ENCODE results near the gene PHF11. TPM values are rescaled to one million over a fixed set of nuclear protein-coding genes. Genes with fewer than 3 reads are reported as not detected.

PHF11 gene
- polyA plus RNA-seq, 1 donor (not counting 4 experiments of a cell fraction or from before 2014, with no cell fraction given), result 32.9 TPM

DNA sequence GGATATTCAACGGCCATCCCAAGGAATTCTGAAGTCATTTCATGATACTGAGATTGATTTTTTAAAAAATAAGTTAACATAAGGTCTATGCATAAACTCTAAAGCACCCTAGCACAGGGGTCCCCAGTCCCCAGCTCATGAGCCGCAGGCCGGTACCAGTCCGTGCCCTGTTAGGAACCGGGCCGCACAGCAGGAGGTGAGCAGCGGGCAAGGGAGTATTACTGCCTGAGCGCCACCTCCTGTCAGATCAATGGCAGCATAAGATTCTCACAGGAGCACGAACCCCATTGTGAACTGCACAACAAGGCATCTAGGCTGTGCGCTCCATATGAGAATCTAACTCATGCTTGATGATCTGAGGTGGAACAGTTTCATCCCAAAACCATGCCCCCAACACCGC is 58.6 kb downstream of the PHF11 start:
- dilution Hi-C loops (cut with MboI; ENCODE audit: extremely low pct_ligation_motif_present, low sequenced_read_pairs), result no loop called here
- Histone ChIP-seq H3K27me3 (ENCODE audit: control insufficient read depth, extremely low read depth, insufficient read depth, low read length) (no peaks in the 10 kb centered on the region), H3K4me2 (ENCODE audit: control insufficient read depth, extremely low read depth, insufficient read depth, low read depth, low read length) (no peak overlapping the region), H3K79me2 (ENCODE audit: control insufficient read depth, insufficient read depth, low read length) (no peaks in the 10 kb centered on the region), H3K27ac (ENCODE audit: control insufficient read depth, insufficient read depth, low read length) (no peak overlapping the region), H2AFZ (ENCODE audit: control insufficient read depth, low read length) (no peak overlapping the region), H3K36me3 (ENCODE audit: control insufficient read depth in 2 of 2, extremely low read depth in 1 of 2, insufficient read depth in 2 of 2, low read length in 2 of 2) (peaks cover 9 to 22% of the 10 kb centered on the region in 2 experiments), H3K9me3 (ENCODE audit: control insufficient read depth, low read depth, low read length) (no peaks in the 10 kb centered on the region), H3K4me1 (ENCODE audit: control insufficient read depth, extremely low read depth, insufficient read depth, low read length) (no peaks in the 10 kb centered on the region), H3K9me1 (ENCODE audit: control insufficient read depth, extremely low read depth, insufficient read depth, low read length) (no peaks in the 10 kb centered on the region), H4K20me1 (ENCODE audit: control insufficient read depth, extremely low read depth, insufficient read depth, low read length) (no peaks in the 10 kb centered on the region), H3K9ac (ENCODE audit: control insufficient read depth, extremely low read depth, insufficient read depth, low read length) (no peak overlapping the region), H3K4me3 (ENCODE audit: control insufficient read depth in 2 of 3, extremely low read depth in 1 of 3, insufficient read depth in 2 of 3, low read depth in 1 of 3, low read length in 3 of 3) (no peak overlapping the region)
- no peak for FAIRE-seq
- no peak for TF ChIP-seq CTCF (optimal IDR thresholded peaks at IDR 0.05 in 1 of 3, IDR thresholded peaks at IDR 0.05 in 1 of 3, conservative IDR thresholded peaks at IDR 0.05 in 1 of 3; ENCODE audit: extremely low read depth in 1 of 3, insufficient read depth in 2 of 3, low read length in 3 of 3)
- TF ChIP-seq EZH2 (IDR thresholded peaks at IDR 0.05; ENCODE audit: low read length), result no peak
- no peak for DNase-seq (ENCODE audit: low read depth, low spot score)

GRCh38 chr13:49559006-49559405 is 63.3 kb downstream of the PHF11 start:
- no peaks in the 10 kb centered on the region for H3K9me1 ChIP-seq (ENCODE audit: control insufficient read depth, extremely low read depth, insufficient read depth, low read length)
- dilution Hi-C loops (cut with MboI; ENCODE audit: extremely low pct_ligation_motif_present, low sequenced_read_pairs), result no loop called here
- H3K9ac ChIP-seq (ENCODE audit: control insufficient read depth, extremely low read depth, insufficient read depth, low read length), result no peak overlapping the region
- no peaks in the 10 kb centered on the region for H3K79me2 ChIP-seq (ENCODE audit: control insufficient read depth, insufficient read depth, low read length)
- H3K27me3 ChIP-seq (ENCODE audit: control insufficient read depth, extremely low read depth, insufficient read depth, low read length), result no peaks in the 10 kb centered on the region
- DNase-seq (ENCODE audit: low read depth, low spot score) (no peak), FAIRE-seq (no peak)
- no peak overlapping the region for H2AFZ ChIP-seq (ENCODE audit: control insufficient read depth, low read length)
- H3K4me3 ChIP-seq (ENCODE audit: control insufficient read depth in 2 of 3, extremely low read depth in 1 of 3, insufficient read depth in 2 of 3, low read depth in 1 of 3, low read length in 3 of 3), result no peak overlapping the region
- H4K20me1 ChIP-seq (ENCODE audit: control insufficient read depth, extremely low read depth, insufficient read depth, low read length), result no peaks in the 10 kb centered on the region
- no peak overlapping the region for H3K4me2 ChIP-seq (ENCODE audit: control insufficient read depth, extremely low read depth, insufficient read depth, low read depth, low read length)
- TF ChIP-seq CTCF (optimal IDR thresholded peaks at IDR 0.05 in 1 of 3, IDR thresholded peaks at IDR 0.05 in 1 of 3, conservative IDR thresholded peaks at IDR 0.05 in 1 of 3; ENCODE audit: extremely low read depth in 1 of 3, insufficient read depth in 2 of 3, low read length in 3 of 3) (no peak), EZH2 (IDR thresholded peaks at IDR 0.05; ENCODE audit: low read length) (no peak)
- H3K27ac ChIP-seq (ENCODE audit: control insufficient read depth, insufficient read depth, low read length), result no peak overlapping the region
- H3K9me3 ChIP-seq (ENCODE audit: control insufficient read depth, low read depth, low read length), result no peaks in the 10 kb centered on the region
- H3K4me1 ChIP-seq (ENCODE audit: control insufficient read depth, extremely low read depth, insufficient read depth, low read length), result peaks cover 4% of the 10 kb centered on the region
- peaks cover 5 to 13% of the 10 kb centered on the region in 2 experiments for H3K36me3 ChIP-seq (ENCODE audit: control insufficient read depth in 2 of 2, extremely low read depth in 1 of 2, insufficient read depth in 2 of 2, low read length in 2 of 2)
